ENCODE measurements around the gene MSRB3. TPM values are rescaled to one million over a fixed set of nuclear protein-coding genes. Genes with fewer than 3 reads are reported as not detected.

Gene MSRB3
- total and polyA plus RNA-seq, 2 of the 4 experiments (the other 2 are of a cell fraction) = 31.7 to 35.7 TPM

DNA sequence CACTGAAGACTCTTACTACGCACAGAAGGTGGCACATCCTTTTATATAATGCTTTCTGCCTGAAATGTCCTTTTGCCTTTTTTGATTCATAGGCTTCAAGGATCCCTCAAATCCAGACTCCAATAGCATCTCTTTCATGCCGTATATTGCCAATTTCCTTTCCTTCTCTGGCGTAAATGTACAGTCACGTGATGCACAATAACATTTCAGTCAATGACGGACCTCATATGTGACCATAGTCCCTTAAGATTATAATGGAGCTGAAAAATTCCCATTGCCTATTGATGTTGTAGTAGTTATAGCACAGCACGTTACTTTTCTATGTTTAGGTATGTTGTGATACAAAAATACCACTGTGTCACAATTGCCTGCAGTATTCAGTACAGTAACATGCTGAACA lies 196.3 kb downstream of the MSRB3 start:
- Histone ChIP-seq H3K36me3 (ENCODE audit: control insufficient read depth, insufficient read depth, low read length) (no peaks in the 10 kb centered on the region), H2BK5ac (ENCODE audit: low read depth, low read length, poor library complexity, severe bottlenecking) (no peak overlapping the region), H3K9me3 (ENCODE audit: control insufficient read depth, insufficient read depth, low read length) (no peaks in the 10 kb centered on the region), H4K91ac (ENCODE audit: insufficient read depth, low read depth, low read length) (no peak overlapping the region), H2AK9ac (replicated peaks; ENCODE audit: low read depth, low read length, poor library complexity) (no peak overlapping the region), H3K4me3 (ENCODE audit: insufficient read depth, low read depth, low read length) (no peak overlapping the region), H3K9ac (ENCODE audit: low read depth, low read length) (no peak overlapping the region), H2BK15ac (ENCODE audit: low read depth, low read length) (no peak overlapping the region), H2BK120ac (ENCODE audit: low read depth, low read length) (no peak overlapping the region), H3K9me1 (ENCODE audit: insufficient read depth, low read length) (no peaks in the 10 kb centered on the region), H4K8ac (ENCODE audit: low read depth in 2 of 2, low read length in 2 of 2) (no peak overlapping the region), H3K4me1 (ENCODE audit: control insufficient read depth, insufficient read depth, low read length) (peaks cover 3% of the 10 kb centered on the region), H3K18ac (ENCODE audit: low read depth, low read length) (no peak overlapping the region), H3K79me1 (ENCODE audit: low read depth in 1 of 2, low read length in 2 of 2) (no peaks in the 10 kb centered on the region), H3K56ac (ENCODE audit: extremely low read depth, insufficient read depth, low read length) (no peak overlapping the region), H2BK20ac (ENCODE audit: low read depth, low read length) (no peak overlapping the region), H3K4ac (ENCODE audit: low read depth, low read length) (no peak overlapping the region), H2AFZ (replicated peaks; ENCODE audit: low read length, poor library complexity) (no peak overlapping the region), H2AK5ac (ENCODE audit: low read depth, low read length) (no peak overlapping the region), H3K27ac (ENCODE audit: insufficient read depth, low read length) (no peak overlapping the region), H4K20me1 (ENCODE audit: insufficient read depth, low read length) (no peaks in the 10 kb centered on the region), H3K14ac (replicated peaks; ENCODE audit: low read depth, low read length) (no peak overlapping the region), H3K27me3 (ENCODE audit: control insufficient read depth, insufficient read depth, low read length) (no peaks in the 10 kb centered on the region), H3K23ac (ENCODE audit: low read depth, low read length) (no peak overlapping the region), H4K5ac (ENCODE audit: low read depth, low read length) (no peak overlapping the region), H3K4me2 (ENCODE audit: low read depth, low read length) (no peak overlapping the region)
- in situ Hi-C loops (cut with MboI; ENCODE audit: low sequenced_read_pairs) = no loop called here
- no TSS peak for BruUV-seq (replicated peaks)
- DNase-seq (no peak), ATAC-seq (ENCODE audit: low read depth) (no peak)
- ChIA-PET CTCF (interaction anchor here (0.7 kb wide), 1 partner anchor 696 kb away, joined by 3 read pairs; no protein-coding TSS in a partner anchor), POLR2A (ENCODE audit: unreplicated experiment) (no interaction called here)
- TF ChIP-seq, protein P1, sequence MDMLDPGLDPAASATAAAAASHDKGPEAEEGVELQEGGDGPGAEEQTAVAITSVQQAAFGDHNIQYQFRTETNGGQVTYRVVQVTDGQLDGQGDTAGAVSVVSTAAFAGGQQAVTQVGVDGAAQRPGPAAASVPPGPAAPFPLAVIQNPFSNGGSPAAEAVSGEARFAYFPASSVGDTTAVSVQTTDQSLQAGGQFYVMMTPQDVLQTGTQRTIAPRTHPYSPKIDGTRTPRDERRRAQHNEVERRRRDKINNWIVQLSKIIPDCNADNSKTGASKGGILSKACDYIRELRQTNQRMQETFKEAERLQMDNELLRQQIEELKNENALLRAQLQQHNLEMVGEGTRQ (IDR thresholded peaks at IDR 0.05; ENCODE audit: low read depth, low read length) = no peak
- TF ChIP-seq CEBPB (IDR thresholded peaks at IDR 0.05; ENCODE audit: low read depth, low read length) = no peak
- TF ChIP-seq NFE2L2 (IDR thresholded peaks at IDR 0.05; ENCODE audit: low read depth, low read length) = no peak
- TF ChIP-seq ELK1 (IDR thresholded peaks at IDR 0.05; ENCODE audit: borderline replicate concordance, low read depth, low read length) = no peak
- no peak for TF ChIP-seq BHLHE40 (IDR thresholded peaks at IDR 0.05; ENCODE audit: low read depth, low read length)
- no peak for TF ChIP-seq MAZ (IDR thresholded peaks at IDR 0.05; ENCODE audit: borderline replicate concordance, low read depth, low read length)
- no peak for TF ChIP-seq RAD21 (IDR thresholded peaks at IDR 0.05; ENCODE audit: low read length)
- TF ChIP-seq RCOR1 (IDR thresholded peaks at IDR 0.05; ENCODE audit: insufficient replicate concordance, low read length) = no peak
- TF ChIP-seq MXI1 (IDR thresholded peaks at IDR 0.05; ENCODE audit: borderline replicate concordance, low read depth, low read length) = no peak
- no peak for TF ChIP-seq CHD1 (IDR thresholded peaks at IDR 0.05; ENCODE audit: low read depth, low read length)
- TF ChIP-seq RFX5 (IDR thresholded peaks at IDR 0.05; ENCODE audit: low read depth, low read length) = no peak
- dilution Hi-C loops (cut with HindIII; ENCODE audit: low sequenced_read_pairs, unreplicated experiment) = no loop called here
- WGBS, 2 experiments (ENCODE audit: extremely low coverage in 2 of 2, insufficient read length in 1 of 2) = 96% methylated on average over 4 of the region's 6 CpGs; no CpG with 5 or more reads in 1 of the 2 experiments
- intact Hi-C loops (cut with micrococcal nuclease) = no loop called here

Measured in IMR-90 (cell line).